ENCODE measurements around the gene ASCC1. TPM values are rescaled to one million over a fixed set of nuclear protein-coding genes. Genes with fewer than 3 reads are reported as not detected.

ASCC1 gene
- total and polyA plus RNA-seq, 7 donors, result 15.3 to 37.0 (median 19.3) TPM

GRCh38 chr10:72094574-72094973 is 121.5 kb downstream of the ASCC1 start:
- Histone ChIP-seq H3K36me3 (ENCODE audit: insufficient read depth in 1 of 2, low read depth in 1 of 2) (peaks cover 0 to 30% of the 10 kb centered on the region in 2 donors), H3K4me3 (no peak overlapping the region), H3K27ac (no peak overlapping the region), H3K27me3 (ENCODE audit: insufficient read depth in 3 of 3, low read length in 2 of 3) (peaks cover 0 to 11% (median 2%) of the 10 kb centered on the region in 3 donors), H3K4me1 (peaks cover under 1% of the 10 kb centered on the region), H3K9me3 (no peaks in the 10 kb centered on the region)
- intact Hi-C loops (cut with DNase I), result no loop called here
- DNase-seq (no peak), ATAC-seq (no peak)
- 96 to 100% (median 96%) methylated on average over 2 of the region's 2 CpGs for WGBS, 3 donors
- TF ChIP-seq CTCF (IDR thresholded peaks at IDR 0.05), result no peak

- H3K27ac ChIP-seq, result no peak overlapping the region
- intact Hi-C loops (cut with DNase I), result no loop called here
- no peaks in the 10 kb centered on the region for H3K9me3 ChIP-seq
- no peak for TF ChIP-seq CTCF (IDR thresholded peaks at IDR 0.05)
- H3K27me3 ChIP-seq (ENCODE audit: insufficient read depth in 3 of 3, low read length in 2 of 3), result peaks cover 0 to 22% (median 6%) of the 10 kb centered on the region in 3 donors
- no peak for ATAC-seq
- peaks cover 11% of the 10 kb centered on the region for H3K4me1 ChIP-seq
- H3K36me3 ChIP-seq (ENCODE audit: insufficient read depth in 1 of 2, low read depth in 1 of 2), result peaks cover 0 to 18% of the 10 kb centered on the region in 2 donors
- WGBS, 3 donors, result 74 to 92% (median 74%) methylated on average over 4 of the region's 4 CpGs
- DNase-seq, result no peak
- H3K4me3 ChIP-seq, result no peak overlapping the region
Measured at GRCh38 chr10:72093450-72093849, 122.6 kb downstream of the ASCC1 start.

GRCh38 chr10:72092987-72093386 is 123.1 kb downstream of the ASCC1 start:
- Histone ChIP-seq H3K27me3 (ENCODE audit: insufficient read depth in 3 of 3, low read length in 2 of 3) (peaks cover 0 to 27% (median 7%) of the 10 kb centered on the region in 3 donors), H3K4me3 (no peak overlapping the region), H3K4me1 (peaks cover 15% of the 10 kb centered on the region), H3K27ac (no peak overlapping the region), H3K9me3 (no peaks in the 10 kb centered on the region), H3K36me3 (ENCODE audit: insufficient read depth in 1 of 2, low read depth in 1 of 2) (peaks cover 0 to 17% of the 10 kb centered on the region in 2 donors)
- intact Hi-C loops (cut with DNase I), result no loop called here
- DNase-seq (no peak), ATAC-seq (no peak)
- TF ChIP-seq CTCF (IDR thresholded peaks at IDR 0.05), result no peak
- WGBS, 3 donors, result 90 to 97% (median 97%) methylated on average over 2 of the region's 2 CpGs

GRCh38 chr10:72092171-72092924 is 123.7 kb downstream of the ASCC1 start:
- TF ChIP-seq CTCF (IDR thresholded peaks at IDR 0.05), result no peak
- WGBS, 3 donors, result 89 to 91% (median 91%) methylated on average over 8 of the region's 8 CpGs
- Histone ChIP-seq H3K27ac (no peak overlapping the region), H3K36me3 (ENCODE audit: insufficient read depth in 1 of 2, low read depth in 1 of 2) (peaks cover 0 to 17% of the 10 kb centered on the region in 2 donors), H3K4me1 (peaks cover 17% of the 10 kb centered on the region), H3K9me3 (no peaks in the 10 kb centered on the region), H3K27me3 (ENCODE audit: insufficient read depth in 3 of 3, low read length in 2 of 3) (peaks cover 0 to 33% (median 9%) of the 10 kb centered on the region in 3 donors), H3K4me3 (no peak overlapping the region)
- intact Hi-C loops (cut with DNase I), result no loop called here
- no peak for ATAC-seq
- no peak for DNase-seq

All from psoas muscle (tissue), 8 donors.